ENCODE data around the gene UPP2. TPM values are rescaled to one million over a fixed set of nuclear protein-coding genes. Genes with fewer than 3 reads are reported as not detected.

The UPP2 gene
- polyA plus RNA-seq, 3 donors from 2014 or later, result not detected

DNA sequence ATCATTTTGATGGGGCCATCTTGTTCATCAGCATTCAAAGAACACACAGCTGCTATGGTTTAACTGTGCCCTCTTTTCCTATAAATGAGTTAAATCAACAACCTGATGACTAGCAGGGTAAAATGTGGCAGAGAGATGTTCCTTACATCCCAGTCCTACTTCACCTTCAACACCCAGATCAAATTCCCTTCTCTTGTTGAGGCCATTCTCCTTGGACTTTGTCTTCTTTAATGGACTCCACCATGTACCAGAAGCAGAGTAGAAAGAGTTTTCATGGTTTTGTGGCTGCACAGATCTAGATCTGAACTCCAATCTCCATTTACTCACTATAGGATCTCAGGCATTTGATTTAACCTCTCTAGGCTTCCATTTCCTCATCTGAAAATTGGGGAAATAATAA, 6.4 kb upstream of the UPP2 start:
- Mint-ChIP-seq H3K36me3 (no peaks in the 10 kb centered on the region), H3K4me1 (no peaks in the 10 kb centered on the region), H3K9me3 (no peaks in the 10 kb centered on the region), H3K4me3 (no peak overlapping the region), H3K27me3 (ENCODE audit: low read depth in 3 of 3) (peaks cover 0 to 3% (median 0%) of the 10 kb centered on the region in 3 donors), H3K27ac (no peak overlapping the region)
- DNase-seq, result no peak

DNA sequence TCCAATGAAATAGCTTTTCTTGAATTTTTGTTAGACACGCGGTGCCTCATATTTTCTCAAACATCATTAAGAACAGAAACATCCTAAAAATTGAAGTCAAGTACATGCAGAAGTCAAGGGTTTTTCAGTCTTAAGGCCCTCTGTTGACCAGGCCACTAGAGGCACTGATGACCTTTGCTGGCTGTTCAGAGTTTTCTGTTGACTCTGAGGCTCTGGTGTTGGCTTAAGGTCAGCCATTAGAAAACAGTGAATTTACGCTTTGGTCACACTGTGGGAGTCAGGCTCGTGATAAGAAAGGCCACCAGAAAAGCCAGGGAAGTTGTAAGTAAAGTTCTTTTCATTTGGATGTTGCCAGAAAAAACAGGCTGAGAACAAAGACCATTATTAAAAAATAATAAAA, 5.8 kb upstream of the UPP2 start:
- no peaks in the 10 kb centered on the region for H3K9me3 Mint-ChIP-seq
- H3K27ac Mint-ChIP-seq, result no peak overlapping the region
- no peak overlapping the region for H3K4me3 Mint-ChIP-seq

DNA sequence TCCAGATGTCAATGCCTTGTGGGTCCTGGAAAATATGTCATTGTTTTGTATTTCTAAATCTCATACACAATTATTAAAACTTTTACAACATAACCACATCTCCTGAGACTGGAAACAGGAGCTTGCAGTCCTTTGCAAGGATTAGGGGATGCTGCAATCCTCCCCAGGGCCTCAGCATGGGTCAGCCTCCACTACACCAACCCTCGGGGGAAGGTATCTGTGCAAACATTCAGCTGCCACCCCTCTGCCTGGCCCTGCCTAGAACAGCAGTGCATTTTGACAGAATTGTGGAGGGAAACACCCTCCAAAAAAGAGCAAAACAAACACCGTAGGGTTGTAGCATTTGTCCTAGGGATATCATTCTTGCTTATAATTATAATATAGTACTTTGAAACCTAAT, 4.2 kb upstream of the UPP2 start:
- no peak for DNase-seq
- peaks cover 0 to 1% (median 0%) of the 10 kb centered on the region in 3 donors for H3K27me3 Mint-ChIP-seq (ENCODE audit: low read depth in 3 of 3)
- no peaks in the 10 kb centered on the region for H3K9me3 Mint-ChIP-seq
- H3K36me3 Mint-ChIP-seq, result no peaks in the 10 kb centered on the region
- H3K4me3 Mint-ChIP-seq, result no peak overlapping the region
- H3K27ac Mint-ChIP-seq, result no peak overlapping the region
- no peaks in the 10 kb centered on the region for H3K4me1 Mint-ChIP-seq

More for the DNA sequence above, 5.8 kb upstream of the UPP2 start:
- H3K4me1 Mint-ChIP-seq, result no peaks in the 10 kb centered on the region
- H3K27me3 Mint-ChIP-seq (ENCODE audit: low read depth in 3 of 3), result peaks cover 0 to 3% (median 0%) of the 10 kb centered on the region in 3 donors
- no peak for DNase-seq
- H3K36me3 Mint-ChIP-seq, result no peaks in the 10 kb centered on the region

DNA sequence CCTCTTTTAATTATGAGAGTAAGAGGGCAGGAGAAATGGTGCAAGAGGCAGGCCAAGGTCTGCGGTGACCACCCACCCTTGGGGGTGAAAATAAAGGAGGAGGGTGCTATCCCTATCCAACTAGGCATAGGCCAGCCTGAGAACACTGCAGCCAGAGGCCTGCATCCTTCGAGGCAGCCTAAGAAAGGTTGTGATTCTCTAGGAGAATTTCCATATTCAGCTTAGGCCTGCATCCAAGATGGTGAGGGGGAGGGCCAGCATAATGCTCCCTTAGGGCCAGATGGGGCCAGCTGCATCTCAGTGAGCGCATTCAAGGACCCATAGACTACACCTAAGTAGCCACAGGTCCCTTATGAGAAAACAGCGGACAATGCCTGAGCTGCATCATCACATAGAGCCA, 3.5 kb upstream of the UPP2 start:
- Mint-ChIP-seq H3K27me3 (ENCODE audit: low read depth in 3 of 3) (peaks cover 0 to 1% (median 0%) of the 10 kb centered on the region in 3 donors), H3K27ac (no peak overlapping the region), H3K9me3 (no peaks in the 10 kb centered on the region), H3K4me1 (no peaks in the 10 kb centered on the region), H3K4me3 (no peak overlapping the region), H3K36me3 (no peaks in the 10 kb centered on the region)
- no peak for DNase-seq

DNA sequence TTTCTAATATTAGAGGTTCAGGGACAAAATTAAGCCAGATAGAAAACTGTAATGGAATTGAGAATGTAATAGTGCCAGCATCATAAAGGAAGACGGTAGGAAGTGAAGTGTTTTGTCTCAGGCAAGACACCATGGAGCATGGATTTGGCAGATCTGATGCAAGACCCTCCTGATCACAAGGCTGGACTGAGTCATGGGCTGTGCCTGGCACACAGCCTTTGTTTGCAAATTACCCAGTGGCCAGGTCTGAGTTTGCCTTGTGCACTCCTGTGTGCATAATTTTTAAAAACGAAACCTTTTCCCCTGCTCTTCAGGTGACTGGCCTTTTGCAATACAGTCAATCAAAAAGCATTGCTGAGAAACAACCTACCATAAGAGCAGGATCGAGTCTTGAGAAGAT, 2.0 kb upstream of the UPP2 start:
- Mint-ChIP-seq H3K9me3 (no peaks in the 10 kb centered on the region), H3K4me3 (no peak overlapping the region), H3K36me3 (no peaks in the 10 kb centered on the region), H3K27ac (no peak overlapping the region), H3K4me1 (no peaks in the 10 kb centered on the region), H3K27me3 (ENCODE audit: low read depth in 3 of 3) (peaks cover 0 to 1% (median 0%) of the 10 kb centered on the region in 3 donors)
- DNase-seq, result no peak

DNA sequence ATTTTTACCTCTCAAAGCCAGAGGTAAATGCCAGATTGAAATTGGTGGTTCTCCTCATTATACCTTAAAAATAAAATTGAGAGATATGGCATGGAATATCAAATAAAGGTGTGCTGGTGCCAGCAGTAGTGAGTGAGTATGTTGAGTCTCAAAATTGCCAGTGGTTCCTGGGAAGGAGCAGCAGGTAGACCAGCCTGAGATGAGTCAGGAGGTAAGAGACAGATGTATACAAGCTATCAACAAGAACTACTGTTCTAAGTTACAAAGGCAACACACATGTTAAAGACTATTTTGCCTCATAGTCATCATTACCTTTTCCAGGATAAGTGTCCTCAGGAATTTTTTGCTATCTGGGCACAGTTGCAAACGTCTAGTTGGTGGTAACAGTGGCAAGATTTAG, 1.3 kb upstream of the UPP2 start:
- no peaks in the 10 kb centered on the region for H3K9me3 Mint-ChIP-seq
- H3K4me1 Mint-ChIP-seq, result no peaks in the 10 kb centered on the region
- H3K27me3 Mint-ChIP-seq (ENCODE audit: low read depth in 3 of 3), result no peaks in the 10 kb centered on the region
- no peak overlapping the region for H3K27ac Mint-ChIP-seq
- no peak for DNase-seq
- H3K4me3 Mint-ChIP-seq, result no peak overlapping the region
- no peaks in the 10 kb centered on the region for H3K36me3 Mint-ChIP-seq

DNA sequence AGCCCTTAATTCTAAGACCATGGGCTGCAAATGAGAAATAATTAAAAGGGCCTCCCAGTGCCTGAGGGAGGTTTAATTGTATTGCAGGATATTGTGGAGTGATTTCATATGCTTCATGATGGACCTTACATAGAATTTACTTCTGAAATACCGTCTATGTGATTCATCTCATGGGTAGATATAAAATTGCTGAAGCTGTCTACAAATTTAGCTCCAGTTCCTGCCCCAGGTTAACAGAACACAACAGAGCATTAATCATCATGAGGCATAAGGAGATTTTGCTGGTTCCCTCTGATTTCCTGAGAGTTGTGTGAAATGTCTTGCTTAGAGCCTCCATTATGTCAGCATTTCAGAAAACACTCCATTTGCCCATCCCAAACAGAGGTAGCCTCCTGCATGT, 770 bp downstream of the UPP2 start:
- DNase-seq, result no peak
- H3K27me3 Mint-ChIP-seq (ENCODE audit: low read depth in 3 of 3), result no peaks in the 10 kb centered on the region
- H3K4me1 Mint-ChIP-seq, result no peaks in the 10 kb centered on the region
- no peak overlapping the region for H3K4me3 Mint-ChIP-seq
- no peaks in the 10 kb centered on the region for H3K36me3 Mint-ChIP-seq
- no peaks in the 10 kb centered on the region for H3K9me3 Mint-ChIP-seq
- no peak overlapping the region for H3K27ac Mint-ChIP-seq

DNA sequence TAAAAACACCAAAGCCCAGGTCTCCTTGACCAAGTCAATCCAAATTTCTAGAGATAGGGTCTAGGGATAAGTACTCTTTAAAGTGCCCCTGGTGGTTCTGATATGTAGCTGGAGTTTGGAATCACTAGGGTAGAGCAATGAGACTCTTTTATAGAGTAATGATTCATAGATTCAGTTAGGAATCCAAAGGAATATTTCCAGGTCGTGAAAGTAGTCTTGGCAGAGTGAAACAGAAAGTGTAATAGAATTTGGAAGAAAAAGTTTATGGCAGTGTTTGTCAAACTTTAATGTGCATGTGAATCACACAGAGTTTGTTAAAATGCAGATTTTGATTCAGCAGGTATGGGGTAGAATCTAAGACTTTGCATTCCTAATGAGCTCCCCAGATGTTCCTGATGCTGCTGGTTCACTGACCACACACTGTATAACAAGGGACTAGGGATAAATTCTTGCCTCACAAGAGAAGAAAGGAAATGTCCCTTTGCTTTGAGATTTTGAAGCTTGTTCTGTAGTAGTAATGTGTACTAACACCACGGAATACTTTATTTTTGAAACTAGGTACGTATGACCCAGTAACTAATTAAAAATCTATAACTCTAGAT, 1.8 kb downstream of the UPP2 start:
- no peak overlapping the region for H3K4me3 Mint-ChIP-seq
- DNase-seq, result no peak
- no peaks in the 10 kb centered on the region for H3K27me3 Mint-ChIP-seq (ENCODE audit: low read depth in 3 of 3)
- no peak overlapping the region for H3K27ac Mint-ChIP-seq
- no peaks in the 10 kb centered on the region for H3K36me3 Mint-ChIP-seq
- no peaks in the 10 kb centered on the region for H3K9me3 Mint-ChIP-seq
- H3K4me1 Mint-ChIP-seq, result no peaks in the 10 kb centered on the region

DNA sequence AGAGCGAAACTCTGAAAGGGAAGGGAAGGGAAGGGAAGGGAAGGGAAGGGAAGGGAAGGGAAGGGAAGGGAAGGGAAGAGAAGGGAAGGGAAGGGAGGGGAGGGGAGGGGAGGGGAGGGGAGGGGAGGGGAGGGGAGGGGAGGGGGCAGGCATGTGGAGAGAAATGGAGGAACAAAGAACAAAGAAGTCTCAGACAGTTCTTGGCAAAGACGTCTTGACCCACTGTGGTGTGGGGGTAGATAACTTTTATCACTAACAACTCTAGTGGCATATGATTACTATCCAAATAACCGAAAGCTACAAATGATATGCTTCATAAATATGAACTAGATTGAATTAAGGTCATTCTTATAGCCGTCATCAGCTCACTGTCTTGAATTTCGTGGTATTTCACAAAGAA, 3.2 kb downstream of the UPP2 start:
- Mint-ChIP-seq H3K27ac (no peak overlapping the region), H3K9me3 (no peaks in the 10 kb centered on the region), H3K4me1 (no peaks in the 10 kb centered on the region), H3K27me3 (ENCODE audit: low read depth in 3 of 3) (no peaks in the 10 kb centered on the region), H3K4me3 (no peak overlapping the region), H3K36me3 (no peaks in the 10 kb centered on the region)
- no peak for DNase-seq

DNA sequence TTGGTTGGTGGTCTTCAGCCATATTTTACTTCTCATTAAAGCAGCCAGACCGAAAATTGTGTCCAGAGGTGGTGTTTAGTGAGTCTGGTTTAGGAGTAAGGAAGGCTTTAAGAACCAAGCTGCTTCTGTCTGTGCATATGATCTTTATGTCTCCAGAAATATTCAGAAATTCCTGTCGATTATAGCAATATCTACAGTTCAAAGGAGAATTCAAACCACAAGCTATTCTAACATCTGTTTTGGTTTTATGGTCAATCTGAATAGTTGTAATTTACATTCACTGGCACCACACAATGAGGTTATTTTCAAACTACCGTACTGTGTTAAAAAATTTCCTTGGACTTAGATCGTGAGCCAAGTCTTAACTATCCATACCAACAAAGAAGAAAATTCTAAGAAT, 11.3 kb downstream of the UPP2 start:
- no peak overlapping the region for H3K4me3 Mint-ChIP-seq
- H3K4me1 Mint-ChIP-seq, result no peaks in the 10 kb centered on the region
- DNase-seq, result no peak
- peaks cover 0 to 4% (median 0%) of the 10 kb centered on the region in 3 donors for H3K27me3 Mint-ChIP-seq (ENCODE audit: low read depth in 3 of 3)
- H3K27ac Mint-ChIP-seq, result no peak overlapping the region
- H3K9me3 Mint-ChIP-seq, result peaks cover 0 to 3% (median 0%) of the 10 kb centered on the region in 6 donors
- H3K36me3 Mint-ChIP-seq, result no peaks in the 10 kb centered on the region

DNA sequence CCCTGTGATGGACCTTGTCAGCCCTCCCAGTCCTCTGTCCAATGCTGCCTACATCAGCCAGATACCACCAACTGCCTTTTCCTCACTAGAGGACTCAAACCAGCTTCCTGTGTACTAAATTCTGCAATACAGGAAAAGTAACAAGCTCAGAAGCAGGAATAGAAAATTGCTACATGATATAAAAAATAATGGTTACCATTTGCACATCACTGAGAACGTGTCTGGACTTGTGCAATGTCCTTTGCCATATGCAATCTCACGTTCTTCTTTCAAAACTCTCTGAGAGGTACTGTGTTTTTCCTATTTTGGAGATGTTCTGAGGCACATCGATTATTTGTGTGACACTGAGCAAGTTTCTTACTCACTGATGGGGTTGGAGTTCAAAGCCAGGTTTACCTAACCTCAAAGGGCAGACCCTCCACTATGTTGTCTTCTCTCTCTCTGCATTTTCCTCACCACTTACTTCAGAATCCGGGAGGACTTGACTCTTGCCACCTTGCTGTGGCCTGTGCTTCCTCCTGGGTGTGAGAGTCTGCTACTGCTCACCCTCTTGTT, 12.1 kb downstream of the UPP2 start:
- Mint-ChIP-seq H3K27ac (no peak overlapping the region), H3K36me3 (no peaks in the 10 kb centered on the region), H3K4me1 (no peaks in the 10 kb centered on the region), H3K27me3 (ENCODE audit: low read depth in 3 of 3) (peaks cover 0 to 4% (median 0%) of the 10 kb centered on the region in 3 donors), H3K9me3 (peaks cover 0 to 3% (median 0%) of the 10 kb centered on the region in 6 donors), H3K4me3 (no peak overlapping the region)
- DNase-seq, result no peak

DNA sequence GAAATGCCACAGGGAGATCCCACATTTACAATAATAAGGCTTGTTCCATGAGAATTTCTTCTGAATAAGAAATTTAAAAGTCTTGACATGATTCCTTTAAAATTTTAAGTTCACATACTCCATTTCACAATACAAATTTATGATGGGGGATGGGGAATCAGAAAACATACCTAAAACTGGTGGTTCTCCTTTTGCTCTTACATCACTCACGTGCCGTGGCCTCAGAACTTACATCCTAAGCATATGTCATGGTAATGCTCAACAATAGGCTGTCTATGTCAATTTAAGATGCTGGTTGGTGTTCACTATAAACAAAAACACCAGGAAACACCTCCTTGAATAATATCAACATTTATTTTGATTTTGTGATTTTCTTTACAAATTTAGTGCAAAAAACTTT, 12.8 kb downstream of the UPP2 start:
- Mint-ChIP-seq H3K4me1 (no peaks in the 10 kb centered on the region), H3K9me3 (peaks cover 0 to 3% (median 0%) of the 10 kb centered on the region in 6 donors), H3K4me3 (no peak overlapping the region), H3K27me3 (ENCODE audit: low read depth in 3 of 3) (peaks cover 0 to 4% (median 0%) of the 10 kb centered on the region in 3 donors), H3K36me3 (no peaks in the 10 kb centered on the region), H3K27ac (no peak overlapping the region)
- no peak for DNase-seq

DNA sequence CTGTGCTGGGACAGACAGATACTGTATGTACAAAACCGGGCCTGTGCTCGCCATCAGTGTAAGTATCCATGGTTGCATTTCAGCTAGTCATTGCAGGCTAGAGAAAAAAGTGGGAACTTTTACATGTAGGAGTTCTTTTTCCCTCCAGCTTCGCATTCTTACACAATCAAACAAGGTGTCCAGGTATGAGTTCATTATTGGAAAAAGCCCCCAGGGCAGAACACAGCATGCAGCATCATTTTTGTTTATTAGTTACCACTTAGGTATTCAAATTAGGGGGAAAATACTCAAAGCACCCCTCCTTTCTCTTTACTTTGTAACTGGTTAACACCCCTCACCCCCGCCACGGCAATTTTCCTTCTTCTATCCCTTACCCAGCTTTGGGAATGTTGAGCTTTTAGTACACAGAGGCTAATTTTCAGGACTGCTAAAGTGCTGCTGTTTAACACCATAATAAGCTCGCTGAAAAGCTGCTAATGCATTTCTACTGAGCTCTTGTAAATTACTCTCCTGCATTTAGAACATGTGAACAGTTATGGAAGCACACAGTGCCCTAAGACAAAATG, 13.6 kb downstream of the UPP2 start:
- H3K36me3 Mint-ChIP-seq, result no peaks in the 10 kb centered on the region
- H3K27ac Mint-ChIP-seq, result no peak overlapping the region
- H3K9me3 Mint-ChIP-seq, result peaks cover 0 to 3% (median 0%) of the 10 kb centered on the region in 6 donors
- peaks cover 0 to 4% (median 0%) of the 10 kb centered on the region in 3 donors for H3K27me3 Mint-ChIP-seq (ENCODE audit: low read depth in 3 of 3)
- H3K4me3 Mint-ChIP-seq, result no peak overlapping the region
- no peaks in the 10 kb centered on the region for H3K4me1 Mint-ChIP-seq
- no peak for DNase-seq

DNA sequence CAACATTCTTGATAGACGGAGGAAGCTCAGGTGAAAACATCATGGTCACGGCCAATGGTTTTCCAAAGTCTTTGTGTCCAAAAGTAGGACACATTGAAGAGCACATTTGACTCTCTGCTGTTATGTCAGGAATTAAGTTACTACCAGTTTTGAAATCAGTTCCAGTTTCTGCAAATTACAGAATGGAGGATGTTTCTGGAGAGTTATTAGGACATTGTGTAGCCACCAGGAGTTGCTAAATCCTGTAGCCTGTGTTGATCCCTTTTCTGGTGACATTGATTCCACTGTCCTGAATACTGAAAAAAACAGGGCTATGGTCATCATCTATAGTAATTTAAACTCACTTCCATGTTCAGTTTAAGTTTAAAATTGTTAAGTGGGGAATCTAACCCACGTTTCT, 15.3 kb downstream of the UPP2 start:
- no peaks in the 10 kb centered on the region for H3K4me1 Mint-ChIP-seq
- no peaks in the 10 kb centered on the region for H3K9me3 Mint-ChIP-seq
- peaks cover 0 to 2% (median 0%) of the 10 kb centered on the region in 3 donors for H3K27me3 Mint-ChIP-seq (ENCODE audit: low read depth in 3 of 3)
- H3K4me3 Mint-ChIP-seq, result no peak overlapping the region
- DNase-seq, result no peak
- H3K36me3 Mint-ChIP-seq, result no peaks in the 10 kb centered on the region
- no peak overlapping the region for H3K27ac Mint-ChIP-seq

DNA sequence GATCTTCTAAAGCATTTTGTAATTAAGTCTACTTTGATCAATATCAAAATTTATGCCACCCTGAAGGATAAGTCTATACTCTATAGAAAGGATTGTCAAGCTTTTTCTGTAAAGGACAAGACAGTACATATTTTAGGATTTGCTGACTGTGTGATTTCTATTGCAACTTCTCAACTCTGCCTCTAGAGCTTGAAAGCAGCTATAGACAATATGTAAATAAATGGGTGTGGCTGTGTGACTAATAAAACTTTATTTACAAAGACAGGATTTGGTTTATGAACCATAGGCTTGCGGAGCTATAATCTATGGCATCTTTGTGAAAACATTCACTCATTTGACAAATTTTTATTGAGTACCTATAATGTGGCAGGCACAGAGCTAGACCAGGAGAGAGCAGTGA, 18.4 kb downstream of the UPP2 start:
- peaks cover 0 to 5% (median 4%) of the 10 kb centered on the region in 3 donors for H3K27me3 Mint-ChIP-seq (ENCODE audit: low read depth in 3 of 3)
- H3K36me3 Mint-ChIP-seq, result no peaks in the 10 kb centered on the region
- H3K27ac Mint-ChIP-seq, result no peak overlapping the region
- H3K9me3 Mint-ChIP-seq, result peaks cover 0 to 3% (median 0%) of the 10 kb centered on the region in 6 donors
- H3K4me1 Mint-ChIP-seq, result no peaks in the 10 kb centered on the region
- H3K4me3 Mint-ChIP-seq, result no peak overlapping the region
- no peak for DNase-seq

Measured in immature natural killer cell (primary cell).